Measurements from ENCODE around the gene FAP. TPM values are rescaled to one million over a fixed set of nuclear protein-coding genes. Genes with fewer than 3 reads are reported as not detected.

FAP gene
- total and polyA plus RNA-seq, 7 experiments from 2014 or later, result not detected

- no peak for DNase-seq
- ATAC-seq, result no peak
- ChIA-PET POLR2A (interaction anchor here (0.6 to 0.7 kb wide), 2 partner anchors 107 to 709 kb away, joined by 3 read pairs; no protein-coding TSS in a partner anchor), CTCF (interaction anchor here (0.8 to 3.9 kb wide), 6 partner anchors 25 to 539 kb away, joined by 3 to 29 read pairs (median 8); no protein-coding TSS in a partner anchor)
- no peak overlapping the region for H3K27ac ChIP-seq (ENCODE audit: low read depth, low read length)
- intact Hi-C loops (cut with micrococcal nuclease), result loop anchor here in 1 of 2 donors (10.0 kb wide), 1 partner anchor 902 kb away; no protein-coding TSS in a partner anchor
- no peaks in the 10 kb centered on the region for H3K27me3 ChIP-seq (ENCODE audit: control insufficient read depth in 2 of 2, insufficient read depth in 2 of 2, low read length in 2 of 2)
- H3K27ac Mint-ChIP-seq, result peak overlapping the region in 3 of 9 donors; percentile 3 to 42 (median 41)
- no peaks in the 10 kb centered on the region for H3K9me3 Mint-ChIP-seq
- H3K4me3 ChIP-seq (ENCODE audit: low read length), result no peak overlapping the region
- H3K4me1 ChIP-seq (ENCODE audit: control insufficient read depth in 2 of 2, insufficient read depth in 2 of 2, low read length in 2 of 2), result no peaks in the 10 kb centered on the region
- H3K27me3 Mint-ChIP-seq, result peaks cover 0 to 29% (median 0%) of the 10 kb centered on the region in 5 donors
- H3K36me3 Mint-ChIP-seq, result no peaks in the 10 kb centered on the region
- peaks cover 0 to 24% (median 6%) of the 10 kb centered on the region in 7 donors for H3K4me1 Mint-ChIP-seq
- H3K9me3 ChIP-seq (ENCODE audit: control insufficient read depth in 2 of 3, low read length in 3 of 3), result no peaks in the 10 kb centered on the region
- no peaks in the 10 kb centered on the region for H3K36me3 ChIP-seq (ENCODE audit: control insufficient read depth in 2 of 3, insufficient read depth in 3 of 3, low read length in 3 of 3)
- H3K4me3 Mint-ChIP-seq, result peak overlapping the region in 1 of 10 donors; percentile 28
These were observed 116.7 kb downstream of the FAP start for GRCh38 chr2:162126527-162126926.

GRCh38 chr2:162126111-162126519 is 117.1 kb downstream of the FAP start:
- Histone ChIP-seq H3K4me3 (ENCODE audit: low read length) (no peak overlapping the region), H3K4me1 (ENCODE audit: control insufficient read depth in 2 of 2, insufficient read depth in 2 of 2, low read length in 2 of 2) (no peaks in the 10 kb centered on the region), H3K36me3 (ENCODE audit: control insufficient read depth in 2 of 3, insufficient read depth in 3 of 3, low read length in 3 of 3) (no peaks in the 10 kb centered on the region), H3K9me3 (ENCODE audit: control insufficient read depth in 2 of 3, low read length in 3 of 3) (no peaks in the 10 kb centered on the region), H3K27me3 (ENCODE audit: control insufficient read depth in 2 of 2, insufficient read depth in 2 of 2, low read length in 2 of 2) (no peaks in the 10 kb centered on the region), H3K27ac (ENCODE audit: low read depth, low read length) (no peak overlapping the region)
- Mint-ChIP-seq H3K27ac (peak overlapping the region in 3 of 9 donors; percentile 3 to 42 (median 41)), H3K4me3 (no peak overlapping the region), H3K36me3 (no peaks in the 10 kb centered on the region), H3K27me3 (peaks cover 0 to 25% (median 0%) of the 10 kb centered on the region in 5 donors), H3K9me3 (no peaks in the 10 kb centered on the region), H3K4me1 (peaks cover 0 to 24% (median 6%) of the 10 kb centered on the region in 7 donors)
- CTCF ChIA-PET, result interaction anchor here (0.8 to 3.9 kb wide), 6 partner anchors 25 to 539 kb away, joined by 3 to 29 read pairs (median 8); no protein-coding TSS in a partner anchor
- peak; percentile 67 for ATAC-seq
- POLR2A ChIA-PET, result interaction anchor here (0.7 kb wide), 1 partner anchor 107 kb away, joined by 3 read pairs; no protein-coding TSS in a partner anchor
- no peak for DNase-seq
- intact Hi-C loops (cut with micrococcal nuclease), result loop anchor here in 1 of 2 donors (10.0 kb wide), 1 partner anchor 901 kb away; no protein-coding TSS in a partner anchor

DNA sequence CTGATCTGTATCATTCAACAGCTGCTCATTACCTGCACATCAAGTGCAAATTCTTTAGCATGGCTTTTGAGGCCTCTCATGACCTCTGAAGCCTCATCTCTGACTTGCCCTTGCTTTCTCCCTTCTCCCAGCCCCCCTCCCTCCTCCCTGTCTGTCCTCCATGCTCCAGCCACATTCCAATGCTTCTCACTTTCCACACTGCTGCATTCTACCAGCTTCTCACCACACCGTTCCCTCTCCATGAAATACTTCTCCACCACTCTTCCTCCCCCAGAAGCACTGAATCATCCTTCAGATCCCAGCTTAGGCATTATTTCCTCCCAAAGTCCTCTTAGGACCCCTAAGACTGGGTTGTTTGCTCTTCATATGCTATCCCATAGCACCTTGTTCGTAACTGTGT is 118.1 kb downstream of the FAP start:
- Histone ChIP-seq H3K27me3 (ENCODE audit: control insufficient read depth in 2 of 2, insufficient read depth in 2 of 2, low read length in 2 of 2) (no peaks in the 10 kb centered on the region), H3K36me3 (ENCODE audit: control insufficient read depth in 2 of 3, insufficient read depth in 3 of 3, low read length in 3 of 3) (no peaks in the 10 kb centered on the region), H3K4me3 (ENCODE audit: low read length) (no peak overlapping the region), H3K9me3 (ENCODE audit: control insufficient read depth in 2 of 3, low read length in 3 of 3) (no peaks in the 10 kb centered on the region), H3K4me1 (ENCODE audit: control insufficient read depth in 2 of 2, insufficient read depth in 2 of 2, low read length in 2 of 2) (no peaks in the 10 kb centered on the region), H3K27ac (ENCODE audit: low read depth, low read length) (no peak overlapping the region)
- no peaks in the 10 kb centered on the region for H3K36me3 Mint-ChIP-seq
- DNase-seq (no peak), ATAC-seq (no peak)
- POLR2A ChIA-PET, result interaction anchor here (0.6 to 1.4 kb wide), 4 partner anchors 19 to 133 kb away, joined by 3 to 6 read pairs (median 4); no protein-coding TSS in a partner anchor
- no peaks in the 10 kb centered on the region for H3K9me3 Mint-ChIP-seq
- peak overlapping the region in 1 of 9 donors; percentile 2 for H3K27ac Mint-ChIP-seq
- CTCF ChIA-PET, result interaction anchor here (0.6 to 3.9 kb wide), 13 partner anchors 8 to 538 kb away, joined by 3 to 29 read pairs (median 5); no protein-coding TSS in a partner anchor
- H3K4me3 Mint-ChIP-seq, result no peak overlapping the region
- H3K27me3 Mint-ChIP-seq, result peaks cover 0 to 16% (median 0%) of the 10 kb centered on the region in 5 donors
- peaks cover 0 to 24% (median 6%) of the 10 kb centered on the region in 7 donors for H3K4me1 Mint-ChIP-seq
- intact Hi-C loops (cut with micrococcal nuclease), result loop anchor here in 1 of 2 donors (10.0 kb wide), 1 partner anchor 900 kb away; no protein-coding TSS in a partner anchor

DNA sequence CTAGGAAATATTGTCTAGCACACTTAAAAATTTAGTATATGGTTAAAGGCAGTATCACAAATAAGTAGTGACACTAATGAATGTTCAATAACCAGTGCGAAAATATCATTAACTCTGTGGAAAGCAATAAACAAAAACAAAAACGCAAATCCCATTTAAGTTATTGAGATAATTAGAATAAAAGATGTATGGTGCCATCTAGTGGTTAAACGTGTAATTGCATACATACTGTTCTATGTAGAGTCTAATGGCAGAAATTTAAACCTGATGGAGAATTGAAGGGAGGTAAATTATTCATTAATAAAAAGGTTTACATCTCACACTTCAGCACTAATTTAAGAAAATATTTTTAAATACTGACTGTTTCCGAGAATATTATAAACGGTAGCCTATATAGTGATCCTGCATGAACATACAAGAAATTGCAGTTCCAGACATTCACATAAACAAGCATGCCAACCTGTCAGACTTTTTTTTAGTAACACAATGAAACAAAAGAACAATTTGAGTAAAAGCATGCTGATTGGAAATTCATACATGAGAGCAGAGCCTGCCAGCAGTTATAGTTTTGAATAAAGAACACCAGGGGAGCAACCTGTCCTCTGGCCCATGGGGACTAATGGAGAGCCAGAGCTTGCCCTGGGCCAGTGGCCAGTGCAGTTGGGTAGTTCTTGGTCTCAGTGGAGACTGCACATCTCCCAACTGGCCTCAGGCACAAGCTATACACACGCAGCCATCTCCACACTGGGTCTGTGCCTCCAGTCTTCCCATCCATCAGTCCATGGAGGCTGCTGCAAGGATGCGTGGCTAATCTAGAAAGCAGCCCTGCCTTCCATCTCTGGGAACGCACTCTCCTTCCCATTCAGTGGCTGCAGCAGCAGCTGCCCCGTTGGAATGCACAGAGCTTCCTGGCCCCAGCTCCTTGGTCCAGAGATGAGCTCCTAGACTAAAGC is 119.2 kb downstream of the FAP start:
- H3K27ac Mint-ChIP-seq, result no peak overlapping the region
- Histone ChIP-seq H3K4me3 (ENCODE audit: low read length) (no peak overlapping the region), H3K27ac (ENCODE audit: low read depth, low read length) (no peak overlapping the region), H3K36me3 (ENCODE audit: control insufficient read depth in 2 of 3, insufficient read depth in 3 of 3, low read length in 3 of 3) (no peaks in the 10 kb centered on the region), H3K4me1 (ENCODE audit: control insufficient read depth in 2 of 2, insufficient read depth in 2 of 2, low read length in 2 of 2) (no peaks in the 10 kb centered on the region), H3K9me3 (ENCODE audit: control insufficient read depth in 2 of 3, low read length in 3 of 3) (no peaks in the 10 kb centered on the region), H3K27me3 (ENCODE audit: control insufficient read depth in 2 of 2, insufficient read depth in 2 of 2, low read length in 2 of 2) (no peaks in the 10 kb centered on the region)
- CTCF ChIA-PET, result interaction anchor here (0.6 to 3.9 kb wide), 13 partner anchors 9 to 764 kb away, joined by 3 to 29 read pairs (median 5); partner anchors contain the start of gene DPP4
- no peaks in the 10 kb centered on the region for H3K9me3 Mint-ChIP-seq
- peaks cover 0 to 7% (median 0%) of the 10 kb centered on the region in 5 donors for H3K27me3 Mint-ChIP-seq
- peak; percentile 85 for ATAC-seq
- POLR2A ChIA-PET, result interaction anchor here (1.2 to 1.4 kb wide), 2 partner anchors 17 to 132 kb away, joined by 3 to 4 read pairs; no protein-coding TSS in a partner anchor
- peak in 7 of 9 donors; percentile 26 to 69 (median 61) for DNase-seq
- intact Hi-C loops (cut with micrococcal nuclease), result loop anchor here (1.0 to 10.0 kb wide), 16 partner anchors 52 to 901 kb away; partner anchors contain the start of genes DPP4 (in 2 of the 2) and PSMD14 (in 1 of the 2)
- no peaks in the 10 kb centered on the region for H3K36me3 Mint-ChIP-seq
- H3K4me1 Mint-ChIP-seq, result peaks cover 0 to 24% (median 6%) of the 10 kb centered on the region in 7 donors
- H3K4me3 Mint-ChIP-seq, result no peak overlapping the region

Other genes starting within 250 kb of the FAP start
- 100 to 1,000 TPM in 1 of 5 experiments, 10 to 100 TPM in 4; 35.7 to 188 (median 41.6) TPM for gene DPP4, start 169.2 kb downstream of the FAP start, total RNA-seq
- gene DPP4, start 169.2 kb downstream of the FAP start, polyA plus RNA-seq, result 10 to 100 TPM; 77.4 to 88.9 TPM
- gene GCG, start 91.2 kb downstream of the FAP start, total RNA-seq, result not detected
- gene GCG, start 91.2 kb downstream of the FAP start, polyA plus RNA-seq, result not detected
- 10 to 100 TPM; 20.6 to 77.9 (median 30.7) TPM for gene IFIH1, start 75.2 kb upstream of the FAP start, total RNA-seq
- gene IFIH1, start 75.2 kb upstream of the FAP start, polyA plus RNA-seq, result 10 to 100 TPM; 14.5 to 18.4 TPM
- gene GCA, start 100.7 kb upstream of the FAP start, total RNA-seq, result 10 to 100 TPM; 10.9 to 56.3 (median 13.4) TPM
- gene GCA, start 100.7 kb upstream of the FAP start, polyA plus RNA-seq, result 10 to 100 TPM; 17.7 to 17.9 TPM

Measured in naive thymus-derived CD4-positive, alpha-beta T cell (primary cell).